Activated naive CD8-positive, alpha-beta T cell treated with anti-CD3 and anti-CD28 coated beads, Interleukin-2, amount 10 ng/mL, durations not matched to agents 7 days and 5 days (primary cell): ENCODE results near the gene TM9SF4. TPM values are rescaled to one million over a fixed set of nuclear protein-coding genes. Genes with fewer than 3 reads are reported as not detected.

ENCODE experiments used
- ATAC-seq: fragments of 150-1000 bp; cut with Tn5 transposase; one replicate; pipeline ENCODE4 v1.10.0; 2021; ENCODE audit warnings: low read depth, moderate library complexity
- POLR2A ChIA-PET: fragments of 350-600 bp; sonication (Branson Sonifier 250); formaldehyde crosslinking; loops from one replicate; lab custom pipeline; 2021; ENCODE audit warnings: antibody characterized with exemption; lab: Charles Lee
- DNase-seq: peaks from one replicate; pipeline ENCODE4 v3.0.0; 2021
- H3K27ac Mint-ChIP-seq: one replicate; pipeline ENCODE4 v1.8.0; 2022; ENCODE audit warnings: mild to moderate bottlenecking, mixed read lengths
- H3K27me3 Mint-ChIP-seq: one replicate; pipeline ENCODE4 v1.8.0; 2022; ENCODE audit warnings: mild to moderate bottlenecking, moderate library complexity, mixed read lengths
- H3K36me3 Mint-ChIP-seq: one replicate; pipeline ENCODE4 v1.8.0; 2021; ENCODE audit warnings: mild to moderate bottlenecking, mixed read lengths
- H3K4me1 Mint-ChIP-seq: one replicate; pipeline ENCODE4 v1.8.0; 2021; ENCODE audit warnings: mixed read lengths
- H3K4me3 Mint-ChIP-seq: one replicate; pipeline ENCODE4 v1.8.0; 2022; ENCODE audit warnings: mild to moderate bottlenecking, moderate library complexity, mixed read lengths
- H3K9me3 Mint-ChIP-seq: one replicate; pipeline ENCODE4 v1.8.0; 2021; ENCODE audit warnings: mixed read lengths
- total RNA-seq, 2 experiments: library from RNA; stranded (reverse); gene quantifications; one replicate each; pipeline ENCODE4 v1.2.3, GENCODE V29; 2021

Gene TM9SF4
- total RNA-seq: 10 to 100 TPM; 36.9 to 39.7 TPM

GRCh38 chr20:32109392-32110172 lies at the start of gene TM9SF4:
Gene TM9SF4, plus strand, starts transcription at chr20:32109714. Its CDS starts 27 bp downstream, at chr20:32109741.
- Mint-ChIP-seq H3K27ac (peak within 1 kb of the TSS; percentile 100), H3K4me1 (peaks cover 21% of the 10 kb centered on the region), H3K27me3 (no peaks in the 10 kb centered on the region), H3K4me3 (peak within 1 kb of the TSS; percentile 99), H3K9me3 (no peaks in the 10 kb centered on the region), H3K36me3 (peaks cover 7% of the 10 kb centered on the region)
- ATAC-seq (peak; percentile 82), DNase-seq (peak; percentile 92)
- POLR2A ChIA-PET: interaction anchor here (0.9 kb wide), 1 partner anchor 18 kb away, joined by 3 read pairs; no protein-coding TSS in a partner anchor

GRCh38 chr20:32062776-32063170 lies 46.7 kb upstream of the TM9SF4 start:
- POLR2A ChIA-PET: no interaction called here
- Mint-ChIP-seq H3K36me3 (no peaks in the 10 kb centered on the region), H3K27me3 (peaks cover 38% of the 10 kb centered on the region), H3K4me3 (no peak overlapping the region), H3K9me3 (no peaks in the 10 kb centered on the region), H3K27ac (no peak overlapping the region), H3K4me1 (peaks cover 6% of the 10 kb centered on the region)
- ATAC-seq (peak; percentile 36), DNase-seq (no peak)

GRCh38 chr20:32063695-32064094 lies 45.8 kb upstream of the TM9SF4 start:
- Mint-ChIP-seq H3K9me3 (no peaks in the 10 kb centered on the region), H3K27me3 (peaks cover 32% of the 10 kb centered on the region), H3K4me1 (peaks cover 6% of the 10 kb centered on the region), H3K4me3 (no peak overlapping the region), H3K36me3 (no peaks in the 10 kb centered on the region), H3K27ac (no peak overlapping the region)
- DNase-seq: no peak
- POLR2A ChIA-PET: no interaction called here
- no peak for ATAC-seq

GRCh38 chr20:32064667-32065066 lies 44.8 kb upstream of the TM9SF4 start:
- ATAC-seq (no peak), DNase-seq (no peak)
- POLR2A ChIA-PET: no interaction called here
- H3K4me3 Mint-ChIP-seq: no peak overlapping the region
- H3K9me3 Mint-ChIP-seq: no peaks in the 10 kb centered on the region
- H3K4me1 Mint-ChIP-seq: peaks cover 8% of the 10 kb centered on the region
- peaks cover 23% of the 10 kb centered on the region for H3K27me3 Mint-ChIP-seq
- H3K27ac Mint-ChIP-seq: no peak overlapping the region
- no peaks in the 10 kb centered on the region for H3K36me3 Mint-ChIP-seq

DNA sequence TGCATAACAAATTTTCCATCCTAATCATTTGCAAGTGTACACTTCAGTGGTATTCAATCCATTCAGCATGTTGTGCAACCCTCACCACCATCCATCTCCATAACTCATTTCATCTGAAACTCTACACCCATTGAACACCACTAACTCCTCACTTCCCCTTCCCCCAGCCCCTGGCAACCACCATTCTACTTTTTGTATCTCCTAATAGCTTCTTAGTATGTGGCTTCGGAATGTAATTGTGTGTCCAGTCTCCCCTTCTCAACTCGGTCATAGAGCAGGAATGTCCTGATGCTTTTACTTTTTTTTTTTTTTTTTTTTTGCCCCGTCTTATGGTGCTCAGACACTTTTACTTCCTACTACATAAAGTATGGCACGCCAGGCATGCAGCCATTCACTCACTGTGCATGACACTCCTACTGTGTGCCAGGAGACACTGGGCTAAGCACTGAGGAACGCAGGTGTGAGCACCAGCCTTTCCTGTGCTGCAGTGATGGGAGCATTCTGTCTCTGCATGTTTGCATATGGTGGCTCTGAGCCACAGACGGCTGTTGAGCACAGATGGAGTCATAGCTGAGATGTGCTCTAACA lies 42.2 kb upstream of the TM9SF4 start:
- POLR2A ChIA-PET: no interaction called here
- peaks cover 7% of the 10 kb centered on the region for H3K27me3 Mint-ChIP-seq
- no peak overlapping the region for H3K4me3 Mint-ChIP-seq
- ATAC-seq (no peak), DNase-seq (no peak)
- peaks cover 12% of the 10 kb centered on the region for H3K4me1 Mint-ChIP-seq
- no peaks in the 10 kb centered on the region for H3K9me3 Mint-ChIP-seq
- no peak overlapping the region for H3K27ac Mint-ChIP-seq
- no peaks in the 10 kb centered on the region for H3K36me3 Mint-ChIP-seq

GRCh38 chr20:32068174-32068573 lies 41.3 kb upstream of the TM9SF4 start:
- Mint-ChIP-seq H3K36me3 (no peaks in the 10 kb centered on the region), H3K27me3 (peaks cover 9% of the 10 kb centered on the region), H3K4me3 (no peak overlapping the region), H3K9me3 (no peaks in the 10 kb centered on the region), H3K4me1 (peaks cover 6% of the 10 kb centered on the region), H3K27ac (no peak overlapping the region)
- POLR2A ChIA-PET: no interaction called here
- ATAC-seq (no peak), DNase-seq (no peak)

- H3K4me3 Mint-ChIP-seq: no peak overlapping the region
- no peaks in the 10 kb centered on the region for H3K36me3 Mint-ChIP-seq
- peaks cover 6% of the 10 kb centered on the region for H3K4me1 Mint-ChIP-seq
- DNase-seq: no peak
- POLR2A ChIA-PET: no interaction called here
- H3K27ac Mint-ChIP-seq: no peak overlapping the region
- H3K9me3 Mint-ChIP-seq: no peaks in the 10 kb centered on the region
- no peak for ATAC-seq
- peaks cover 10% of the 10 kb centered on the region for H3K27me3 Mint-ChIP-seq
Observed at GRCh38 chr20:32069711-32070110, 39.8 kb upstream of the TM9SF4 start.

DNA sequence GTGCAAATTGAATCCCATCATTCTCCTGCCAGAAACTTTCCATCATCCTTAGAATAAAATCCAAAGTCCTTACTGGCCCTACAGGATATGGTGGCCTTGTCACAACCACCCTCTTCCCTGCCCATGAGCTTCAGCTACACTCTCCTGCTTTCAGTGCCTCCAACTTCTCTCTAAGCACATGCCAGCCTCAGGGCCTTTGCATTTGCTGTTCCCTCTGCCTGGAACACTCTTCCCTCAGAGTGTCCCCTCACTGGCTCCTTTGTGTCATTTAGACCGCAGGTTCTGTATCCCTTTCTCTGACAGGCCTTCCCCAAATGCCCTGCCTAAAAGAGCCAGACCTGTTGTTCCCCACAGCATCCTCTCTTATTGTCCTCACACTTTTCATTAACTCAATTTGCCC lies 39.2 kb upstream of the TM9SF4 start:
- no peak overlapping the region for H3K27ac Mint-ChIP-seq

DNA sequence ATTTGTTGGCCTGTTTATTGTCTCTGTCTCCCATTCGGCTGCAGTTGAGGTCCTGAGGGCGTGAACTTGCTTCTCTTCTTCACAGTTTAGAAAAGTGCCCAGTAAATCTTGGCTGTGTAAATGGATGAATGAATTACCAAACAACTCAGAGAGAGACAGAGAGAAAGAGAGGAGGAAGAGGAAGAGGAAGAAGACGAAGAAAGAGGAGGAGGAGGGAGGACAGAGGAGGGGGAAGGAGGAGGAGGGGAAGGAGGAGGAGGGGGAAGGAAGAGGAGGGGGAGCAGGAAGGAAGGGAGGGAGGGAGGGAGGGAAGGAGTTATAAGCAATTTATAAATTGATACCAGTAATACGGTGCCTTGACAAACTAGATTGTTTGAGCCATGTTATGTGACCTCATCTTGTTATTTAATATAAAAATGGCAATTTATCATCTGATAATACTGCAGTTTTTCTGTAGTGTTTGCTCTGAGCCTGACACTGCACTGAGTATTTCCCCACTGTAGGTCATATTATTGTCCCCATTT lies 38.8 kb upstream of the TM9SF4 start:
- Mint-ChIP-seq H3K9me3 (no peaks in the 10 kb centered on the region), H3K36me3 (no peaks in the 10 kb centered on the region), H3K27ac (no peak overlapping the region), H3K4me1 (peaks cover 6% of the 10 kb centered on the region), H3K4me3 (no peak overlapping the region), H3K27me3 (peaks cover 8% of the 10 kb centered on the region)
- POLR2A ChIA-PET: no interaction called here
- no peak for ATAC-seq
- DNase-seq: no peak

More for the DNA sequence above, 39.2 kb upstream of the TM9SF4 start:
- DNase-seq: no peak
- no peak for ATAC-seq
- H3K27me3 Mint-ChIP-seq: peaks cover 10% of the 10 kb centered on the region
- no peaks in the 10 kb centered on the region for H3K36me3 Mint-ChIP-seq
- H3K4me1 Mint-ChIP-seq: peaks cover 6% of the 10 kb centered on the region
- no peaks in the 10 kb centered on the region for H3K9me3 Mint-ChIP-seq
- H3K4me3 Mint-ChIP-seq: no peak overlapping the region
- POLR2A ChIA-PET: no interaction called here

DNA sequence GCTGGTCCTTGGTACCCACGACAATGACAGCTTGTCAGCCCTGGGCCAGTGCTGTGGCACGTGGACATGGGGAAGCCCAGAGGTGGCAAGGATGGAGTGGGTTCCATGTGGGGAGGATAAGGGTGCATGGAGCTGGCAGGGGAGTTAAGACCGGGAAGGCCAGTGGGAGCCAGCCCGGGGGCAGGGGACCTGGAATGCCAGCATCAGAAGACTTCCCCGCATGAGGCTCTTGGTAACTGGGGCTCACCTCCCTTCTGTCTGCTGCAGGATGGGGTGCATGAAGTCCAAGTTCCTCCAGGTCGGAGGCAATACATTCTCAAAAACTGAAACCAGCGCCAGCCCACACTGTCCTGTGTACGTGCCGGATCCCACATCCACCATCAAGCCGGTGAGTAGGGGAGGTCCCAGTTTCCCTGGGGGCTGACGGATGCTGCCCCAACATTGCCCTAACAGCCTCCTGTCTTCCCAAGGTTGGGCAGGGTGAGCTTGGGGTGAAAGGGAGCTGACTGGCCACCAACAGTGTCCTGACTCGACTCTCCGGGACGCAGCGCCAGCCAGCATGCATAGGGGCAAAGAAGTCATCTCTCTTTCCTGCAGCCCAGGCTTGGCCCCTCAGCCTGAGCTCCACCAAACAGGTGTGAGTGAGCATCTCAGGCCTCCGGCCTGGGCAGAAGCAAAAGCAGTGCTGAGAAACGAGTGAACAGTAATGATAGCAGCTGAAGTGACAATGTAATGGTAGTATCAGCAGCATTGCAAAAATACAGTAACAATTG lies 37.9 kb upstream of the TM9SF4 start:
- POLR2A ChIA-PET: no interaction called here
- no peak for ATAC-seq
- H3K27ac Mint-ChIP-seq: no peak overlapping the region
- H3K4me3 Mint-ChIP-seq: no peak overlapping the region
- H3K4me1 Mint-ChIP-seq: peaks cover 6% of the 10 kb centered on the region
- H3K36me3 Mint-ChIP-seq: no peaks in the 10 kb centered on the region
- H3K9me3 Mint-ChIP-seq: no peaks in the 10 kb centered on the region
- H3K27me3 Mint-ChIP-seq: peaks cover 7% of the 10 kb centered on the region
- no peak for DNase-seq

DNA sequence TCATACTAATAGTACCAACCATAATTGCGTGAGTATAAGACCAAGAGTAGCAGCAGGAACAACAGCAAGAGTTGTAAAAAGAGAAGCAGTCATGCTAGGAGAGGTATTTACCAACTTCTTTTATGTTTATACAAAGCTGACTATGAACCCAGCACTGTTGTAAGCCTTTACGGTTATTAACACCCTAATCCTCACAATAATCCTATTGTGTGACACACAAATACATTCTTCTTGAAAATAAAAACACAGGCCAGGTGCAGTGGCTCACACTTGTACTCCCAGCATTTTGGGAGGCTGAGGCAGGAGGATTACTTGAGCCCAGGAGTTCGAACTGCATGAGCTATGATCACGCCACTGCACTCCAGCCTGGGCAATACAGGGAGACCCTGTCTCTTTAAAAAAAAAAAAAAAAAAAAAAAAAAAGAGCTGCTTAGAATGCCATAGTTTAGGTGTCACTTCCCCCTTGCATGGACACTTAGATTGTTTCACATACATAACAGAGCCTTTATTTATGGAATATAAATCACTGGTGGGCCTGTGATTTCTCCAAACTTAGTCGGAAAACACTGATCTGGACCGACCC lies 37.3 kb upstream of the TM9SF4 start:
- ATAC-seq: no peak
- Mint-ChIP-seq H3K27ac (no peak overlapping the region), H3K9me3 (no peaks in the 10 kb centered on the region)

DNA sequence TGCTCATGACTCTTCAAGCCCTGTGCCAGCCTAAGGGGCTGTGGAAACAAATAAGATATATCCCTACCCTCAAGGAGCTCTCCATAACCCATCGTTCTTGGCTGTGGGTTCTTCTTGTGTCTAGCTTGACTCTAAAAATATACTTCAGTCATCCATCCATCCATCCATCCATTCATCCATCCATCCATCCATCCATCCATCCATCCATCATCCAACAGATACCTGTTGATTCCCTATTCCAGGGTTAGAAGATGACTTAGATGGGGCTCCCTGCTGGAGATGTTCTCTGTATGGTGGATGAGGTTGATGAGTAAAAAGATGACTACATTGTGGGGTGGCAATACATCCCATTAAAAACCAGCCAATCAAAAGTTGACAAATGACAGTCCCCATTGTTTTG lies 34.0 kb upstream of the TM9SF4 start:
- Mint-ChIP-seq H3K27ac (no peak overlapping the region), H3K9me3 (no peaks in the 10 kb centered on the region)
- POLR2A ChIA-PET: no interaction called here

More for the DNA sequence above, 37.3 kb upstream of the TM9SF4 start:
- H3K4me3 Mint-ChIP-seq: no peak overlapping the region
- POLR2A ChIA-PET: no interaction called here
- peaks cover 6% of the 10 kb centered on the region for H3K4me1 Mint-ChIP-seq
- no peak for DNase-seq
- H3K36me3 Mint-ChIP-seq: no peaks in the 10 kb centered on the region
- peaks cover 10% of the 10 kb centered on the region for H3K27me3 Mint-ChIP-seq

DNA sequence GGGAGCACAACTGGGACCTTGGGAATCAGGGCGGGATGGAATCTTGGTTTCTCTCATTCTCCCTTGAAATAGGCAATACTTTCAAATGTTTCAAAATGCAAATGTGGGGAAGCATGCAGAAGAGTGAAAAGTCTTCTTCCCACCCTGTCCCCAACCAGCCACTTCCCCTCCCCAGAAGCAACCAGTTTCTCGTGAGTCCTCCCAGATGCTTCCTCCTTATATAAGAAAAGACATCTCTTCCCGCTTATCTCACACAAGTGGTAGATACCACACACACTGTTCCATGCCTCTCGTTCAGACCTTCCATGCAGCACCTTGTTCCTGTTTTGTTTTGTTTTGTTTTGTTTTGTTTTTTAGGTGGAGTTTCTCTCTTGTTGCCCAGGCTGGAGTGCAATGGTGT lies 32.3 kb upstream of the TM9SF4 start:
- H3K36me3 Mint-ChIP-seq: no peaks in the 10 kb centered on the region
- H3K27ac Mint-ChIP-seq: no peak overlapping the region
- peaks cover 18% of the 10 kb centered on the region for H3K27me3 Mint-ChIP-seq
- no peak for ATAC-seq
- no peaks in the 10 kb centered on the region for H3K4me1 Mint-ChIP-seq
- no peak overlapping the region for H3K4me3 Mint-ChIP-seq
- H3K9me3 Mint-ChIP-seq: no peaks in the 10 kb centered on the region
- no peak for DNase-seq
- POLR2A ChIA-PET: no interaction called here

More for the DNA sequence above, 34.0 kb upstream of the TM9SF4 start:
- Mint-ChIP-seq H3K36me3 (no peaks in the 10 kb centered on the region), H3K4me1 (peaks cover 1% of the 10 kb centered on the region), H3K4me3 (no peak overlapping the region), H3K27me3 (peaks cover 19% of the 10 kb centered on the region)
- no peak for ATAC-seq
- no peak for DNase-seq
